Stimulated activated CD8-positive, alpha-beta memory T cell treated with anti-CD3 and anti-CD28 coated beads, Interleukin-7, amount 100 ng/mL, for 48 hours (primary cell): ENCODE measurements around the gene SLC16A3.
A peak's percentile ranks its signal among the peaks of the same experiment; 100 is the strongest.

ENCODE experiments used
- DNase-seq, 2 donors: peaks; one replicate each; pipeline ENCODE4 v3.0.0-alpha.2; 2020; ENCODE audit warnings: low read depth in 1 of 2; ENCODE audit errors: extremely low read depth in 1 of 2

SLC16A3 gene

DNA sequence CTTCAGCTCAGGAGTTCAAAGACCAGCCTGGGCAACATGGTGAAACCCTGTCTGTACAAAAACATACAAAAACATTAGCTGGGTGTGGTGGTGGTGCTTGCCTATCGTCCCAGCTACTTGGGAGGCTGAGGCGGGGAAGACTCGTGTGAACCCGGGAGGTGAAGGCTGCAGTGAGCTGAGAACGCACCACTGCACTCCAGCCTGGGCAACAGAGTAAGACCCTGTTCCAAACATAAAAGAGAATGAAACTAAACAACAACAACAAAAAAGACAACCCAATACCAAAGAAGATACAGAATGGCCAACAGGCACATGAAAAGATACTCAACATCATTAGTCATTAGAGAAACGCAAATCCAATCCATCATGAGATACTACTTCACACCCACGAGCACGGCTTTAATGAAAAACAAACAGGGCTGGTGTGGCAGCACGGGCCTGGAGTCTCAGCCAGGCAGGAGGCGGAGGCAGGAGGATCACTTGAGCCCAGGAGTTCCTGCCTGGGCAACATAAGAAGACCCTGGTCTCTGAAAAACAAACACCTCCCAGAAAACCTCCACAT, 7.4 kb upstream of the SLC16A3 start:
- DNase-seq = no peak

GRCh38 chr17:82222816-82223215, 6.0 kb upstream of the SLC16A3 start:
- DNase-seq = no peak

DNA sequence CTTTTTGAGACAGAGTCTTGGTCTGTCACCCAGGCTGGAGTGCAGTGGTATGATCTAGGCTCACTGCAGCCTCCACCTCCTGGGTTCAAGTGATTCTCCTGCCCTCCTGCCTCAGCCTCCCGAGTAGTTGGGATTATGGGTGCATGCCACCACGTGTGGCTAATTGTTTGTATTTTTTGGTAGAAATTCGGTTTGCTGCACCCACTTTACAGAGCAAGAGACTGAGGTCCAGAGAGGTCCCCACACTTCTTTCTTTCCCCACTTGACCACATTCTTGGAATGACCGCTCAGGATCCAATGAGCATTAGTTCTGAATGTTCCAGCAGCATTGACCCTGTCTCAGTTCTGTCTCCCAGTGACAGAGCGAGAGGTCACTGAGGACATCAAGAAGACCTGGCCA, 5.3 kb upstream of the SLC16A3 start:
- no peak for DNase-seq

- no peak for DNase-seq
Measured at GRCh38 chr17:82224666-82225065, 4.2 kb upstream of the SLC16A3 start.

- no peak for DNase-seq
Measured at GRCh38 chr17:82225368-82226029, 3.3 kb upstream of the SLC16A3 start.

GRCh38 chr17:82226146-82226808, 2.6 kb upstream of the SLC16A3 start:
- no peak for DNase-seq

GRCh38 chr17:82226809-82227628, 1.8 kb upstream of the SLC16A3 start:
- DNase-seq = no peak

- no peak for DNase-seq
Measured at GRCh38 chr17:82227629-82228277, 1.1 kb upstream of the SLC16A3 start.

- DNase-seq = no peak
Measured at GRCh38 chr17:82228278-82228841, 482 bp upstream of the SLC16A3 start.

DNA sequence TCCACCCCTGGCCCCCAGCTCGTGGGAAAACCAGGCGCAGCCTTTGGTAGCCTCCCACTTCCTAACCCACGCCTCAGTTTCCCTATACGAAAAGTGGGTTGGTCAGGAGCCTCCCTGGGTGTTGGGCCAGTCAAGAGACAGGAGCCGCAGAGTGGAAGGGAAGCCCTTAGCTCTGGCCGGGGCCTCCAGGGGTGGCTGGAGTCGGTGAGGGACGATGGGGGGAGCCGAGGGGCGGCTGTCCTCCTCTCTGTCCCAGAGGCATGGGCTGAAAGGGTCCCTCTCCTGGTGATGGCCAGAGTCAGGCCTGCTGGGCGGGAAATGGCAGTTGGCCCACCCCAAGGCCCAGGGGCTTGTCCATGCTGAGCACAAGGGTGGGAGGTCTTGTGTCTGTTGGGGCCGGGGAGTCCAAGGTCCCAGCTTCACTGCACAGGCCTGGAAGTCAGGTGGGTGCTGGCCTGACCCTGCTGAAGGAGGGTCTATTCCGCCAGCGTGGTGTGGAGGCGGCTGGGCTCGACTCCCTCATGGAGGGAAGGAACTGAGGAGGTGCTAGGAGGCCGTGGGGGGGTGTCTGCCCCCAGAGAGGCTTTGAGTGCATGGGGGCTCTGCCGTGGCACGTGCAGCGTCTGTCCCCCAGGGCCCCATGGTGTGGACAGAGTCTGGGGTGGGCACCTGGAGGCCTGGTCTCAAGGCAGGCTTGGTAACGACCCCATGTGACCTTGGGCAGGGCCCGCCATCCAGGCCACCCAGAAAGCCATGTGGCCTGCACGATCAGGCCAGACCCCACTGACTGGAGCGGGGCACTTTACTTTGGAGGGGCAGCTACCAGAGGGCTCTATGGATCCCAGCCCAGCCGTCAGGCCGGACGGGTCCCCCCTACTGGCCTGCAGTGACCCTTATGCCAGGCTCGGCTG, 1.1 kb downstream of the SLC16A3 start:
- no peak for DNase-seq

GRCh38 chr17:82230609-82231311, 1.9 kb downstream of the SLC16A3 start:
- peak in 1 of 2 donors; percentile 65 for DNase-seq

- no peak for DNase-seq
Measured at GRCh38 chr17:82231312-82231561, 2.4 kb downstream of the SLC16A3 start.

- DNase-seq = no peak
Measured at GRCh38 chr17:82231562-82232321, 2.9 kb downstream of the SLC16A3 start.

GRCh38 chr17:82232322-82232820, 3.5 kb downstream of the SLC16A3 start:
- no peak for DNase-seq

DNA sequence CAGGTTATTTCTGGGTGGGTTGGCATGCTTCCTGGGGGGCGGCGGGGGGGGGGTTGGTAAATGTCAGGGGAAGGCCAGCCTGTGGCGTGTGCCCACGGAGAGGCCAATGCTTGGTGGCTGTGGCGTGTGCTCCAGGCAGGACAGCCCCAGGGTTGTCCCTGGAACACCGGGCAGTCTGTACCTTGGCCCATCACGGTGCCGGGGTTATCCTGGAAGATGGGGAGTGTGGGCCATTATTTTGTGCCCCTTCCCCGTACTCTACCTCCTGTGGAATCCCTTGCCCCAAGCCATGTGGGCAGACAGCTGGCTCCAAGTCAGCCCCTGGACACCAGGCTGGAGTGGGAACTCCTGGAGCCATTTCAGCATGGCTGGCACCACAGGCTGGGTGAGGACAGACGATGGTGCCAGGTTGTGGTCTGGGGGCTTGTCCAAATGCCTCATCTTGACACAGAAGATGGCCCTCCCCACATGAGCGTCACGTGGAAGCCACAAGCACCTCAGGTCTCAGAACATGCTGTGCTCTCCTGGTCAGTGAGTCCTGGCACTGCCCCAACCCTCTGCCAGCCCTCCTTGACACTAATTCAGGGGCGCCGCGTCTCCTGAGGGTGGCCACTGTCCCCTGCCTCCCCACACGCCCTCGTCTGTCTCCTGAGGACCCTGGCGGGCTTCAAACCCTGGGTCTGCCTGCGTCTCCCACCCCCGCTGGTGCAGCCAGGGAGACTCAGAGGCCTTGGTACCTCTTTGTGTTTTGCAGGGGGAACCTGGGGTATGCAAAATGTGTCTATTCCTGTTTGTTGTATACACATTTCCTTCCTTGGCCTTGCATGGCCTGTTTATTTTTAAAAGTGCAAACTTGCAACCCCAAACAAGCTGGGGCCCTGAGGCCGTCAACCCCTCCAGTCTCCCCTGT, 4.3 kb downstream of the SLC16A3 start:
- DNase-seq = no peak

GRCh38 chr17:82234211-82235055, 5.6 kb downstream of the SLC16A3 start:
- no peak for DNase-seq
